Astrocyte (in vitro differentiated cells and primary cell): ENCODE measurements around the gene MOB1B. TPM values are rescaled to one million over a fixed set of nuclear protein-coding genes. Genes with fewer than 3 reads are reported as not detected.

ENCODE experiments used
- DNase-seq: peaks from one replicate; pipeline ENCODE4 v3.0.0-alpha.2; 2010; ENCODE audit warnings: low read depth
- FAIRE-seq: peaks from 2 replicates; lab custom pipeline; 2011; peaks lifted over from hg19 to GRCh38; lab: Jason Lieb, UNC
- H2AFZ ChIP-seq: 2 replicates; pipeline ENCODE4 v1.6.0; 2012; ENCODE audit warnings: low read depth, low read length, inconsistent platforms
- H3K27ac ChIP-seq: 2 replicates; pipeline ENCODE4 v1.5.1; 2011; ENCODE audit warnings: low read depth, low read length, inconsistent platforms
- H3K27me3 ChIP-seq: 2 replicates; pipeline ENCODE4 v1.6.0; 2011; ENCODE audit warnings: low read length, inconsistent platforms; ENCODE audit not compliant: insufficient read depth
- H3K36me3 ChIP-seq: 2 replicates; pipeline ENCODE4 v1.5.1; 2011; ENCODE audit warnings: low read length, inconsistent platforms; ENCODE audit not compliant: insufficient read depth
- H3K4me1 ChIP-seq: 2 replicates; pipeline ENCODE4 v1.5.1; 2011; ENCODE audit warnings: low read length, inconsistent platforms; ENCODE audit not compliant: insufficient read depth
- H3K4me2 ChIP-seq: 2 replicates; pipeline ENCODE4 v1.6.0; 2012; ENCODE audit warnings: low read length, inconsistent platforms
- H3K4me3 ChIP-seq: 2 replicates; pipeline ENCODE4 v1.5.1; 2011; ENCODE audit warnings: low read depth, mild to moderate bottlenecking, low read length, inconsistent platforms; ENCODE audit not compliant: insufficient read depth
- H3K79me2 ChIP-seq: 2 replicates; pipeline ENCODE4 v1.6.0; 2012; ENCODE audit warnings: mild to moderate bottlenecking, low read length, inconsistent platforms; ENCODE audit not compliant: insufficient read depth
- H3K9ac ChIP-seq: 2 replicates; pipeline ENCODE4 v1.6.0; 2012; ENCODE audit warnings: mild to moderate bottlenecking, low read length, inconsistent platforms
- H3K9me3 ChIP-seq: 2 replicates; pipeline ENCODE4 v1.5.1; 2012; ENCODE audit warnings: low read depth, mild to moderate bottlenecking, low read length, inconsistent platforms; ENCODE audit not compliant: insufficient read depth
- H4K20me1 ChIP-seq: 2 replicates; pipeline ENCODE4 v1.6.0; 2012; ENCODE audit warnings: low read length, inconsistent platforms; ENCODE audit not compliant: insufficient read depth
- H3K27ac Mint-ChIP-seq: one replicate; pipeline ENCODE4 v1.8.0; 2021; ENCODE audit warnings: mild to moderate bottlenecking, mixed read lengths; ENCODE audit not compliant: unreplicated experiment
- H3K27me3 Mint-ChIP-seq: one replicate; pipeline ENCODE4 v1.8.0; 2021; ENCODE audit warnings: low read depth, mixed read lengths; ENCODE audit not compliant: unreplicated experiment
- H3K36me3 Mint-ChIP-seq: one replicate; pipeline ENCODE4 v1.8.0; 2021; ENCODE audit warnings: low read depth, mixed read lengths; ENCODE audit not compliant: unreplicated experiment
- H3K4me1 Mint-ChIP-seq: one replicate; pipeline ENCODE4 v1.8.0; 2021; ENCODE audit warnings: low read depth, mixed read lengths; ENCODE audit not compliant: unreplicated experiment
- H3K4me3 Mint-ChIP-seq: one replicate; pipeline ENCODE4 v1.8.0; 2021; ENCODE audit warnings: mild to moderate bottlenecking, moderate library complexity, mixed read lengths; ENCODE audit not compliant: unreplicated experiment
- H3K9me3 Mint-ChIP-seq: one replicate; pipeline ENCODE4 v1.8.0; 2021; ENCODE audit warnings: mild to moderate bottlenecking, mixed read lengths; ENCODE audit not compliant: unreplicated experiment
- EZH2 ChIP-seq: IDR thresholded peaks from 2 replicates; pipeline ENCODE4 v1.6.1; 2012; ENCODE audit warnings: mild to moderate bottlenecking, low read length, inconsistent platforms; ENCODE audit not compliant: insufficient read depth
- total RNA-seq: library from RNA; stranded (reverse); gene quantifications from 2 replicates; pipeline ENCODE4 v1.2.1, GENCODE V29; 2021
- TF ChIP-seq, protein P1 (sequence below): IDR thresholded peaks from 2 replicates; pipeline ENCODE4 v1.5.1; 2011; ENCODE audit warnings: low read depth, mild to moderate bottlenecking, inconsistent platforms, low read length, moderate library complexity; ENCODE audit not compliant: insufficient read depth

MOB1B gene
- total RNA-seq, 1 donor from 2014 or later, result 40.6 TPM

DNA sequence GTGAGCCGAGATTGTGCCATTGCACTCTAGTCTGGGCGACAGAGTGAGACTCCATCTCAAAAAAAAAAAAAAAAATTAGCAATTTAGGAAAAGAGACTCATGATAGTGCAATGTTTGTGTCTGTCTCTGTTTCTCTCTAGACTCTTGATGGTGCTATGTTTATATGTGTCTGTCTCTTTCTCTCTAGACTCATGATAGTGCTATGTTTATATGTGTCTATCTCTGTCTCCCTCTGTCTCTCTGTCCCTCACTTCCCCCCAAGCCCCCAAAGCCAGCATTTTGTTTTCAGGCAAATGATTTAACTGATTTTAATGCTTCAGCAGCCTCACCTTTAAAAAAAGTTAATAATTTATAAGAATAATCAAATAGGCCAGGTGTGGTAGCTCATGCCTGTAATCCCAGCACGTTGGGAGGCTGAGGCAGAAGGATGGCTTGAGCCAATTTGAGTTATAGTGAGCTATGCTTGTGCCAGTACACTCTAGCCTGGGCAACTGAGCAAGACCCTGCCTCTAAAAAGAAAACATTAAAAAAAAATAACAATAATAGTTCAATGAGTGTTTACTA, 6.9 kb downstream of the MOB1B start:
- H3K9me3 ChIP-seq, result no peaks in the 10 kb centered on the region
- H3K36me3 ChIP-seq, result peaks cover 10% of the 10 kb centered on the region
- peaks cover 2% of the 10 kb centered on the region for H3K4me1 Mint-ChIP-seq
- peaks cover 98% of the 10 kb centered on the region for H3K79me2 ChIP-seq
- H3K4me3 ChIP-seq, result no peak overlapping the region
- peaks cover 66% of the 10 kb centered on the region for H4K20me1 ChIP-seq
- peaks cover 13% of the 10 kb centered on the region for H3K36me3 Mint-ChIP-seq
- H3K27ac Mint-ChIP-seq, result no peak overlapping the region
- H3K4me3 Mint-ChIP-seq, result no peak overlapping the region
- TF ChIP-seq EZH2, result no peak
- TF ChIP-seq, protein P1, sequence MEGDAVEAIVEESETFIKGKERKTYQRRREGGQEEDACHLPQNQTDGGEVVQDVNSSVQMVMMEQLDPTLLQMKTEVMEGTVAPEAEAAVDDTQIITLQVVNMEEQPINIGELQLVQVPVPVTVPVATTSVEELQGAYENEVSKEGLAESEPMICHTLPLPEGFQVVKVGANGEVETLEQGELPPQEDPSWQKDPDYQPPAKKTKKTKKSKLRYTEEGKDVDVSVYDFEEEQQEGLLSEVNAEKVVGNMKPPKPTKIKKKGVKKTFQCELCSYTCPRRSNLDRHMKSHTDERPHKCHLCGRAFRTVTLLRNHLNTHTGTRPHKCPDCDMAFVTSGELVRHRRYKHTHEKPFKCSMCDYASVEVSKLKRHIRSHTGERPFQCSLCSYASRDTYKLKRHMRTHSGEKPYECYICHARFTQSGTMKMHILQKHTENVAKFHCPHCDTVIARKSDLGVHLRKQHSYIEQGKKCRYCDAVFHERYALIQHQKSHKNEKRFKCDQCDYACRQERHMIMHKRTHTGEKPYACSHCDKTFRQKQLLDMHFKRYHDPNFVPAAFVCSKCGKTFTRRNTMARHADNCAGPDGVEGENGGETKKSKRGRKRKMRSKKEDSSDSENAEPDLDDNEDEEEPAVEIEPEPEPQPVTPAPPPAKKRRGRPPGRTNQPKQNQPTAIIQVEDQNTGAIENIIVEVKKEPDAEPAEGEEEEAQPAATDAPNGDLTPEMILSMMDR, result no peak
- H3K27ac ChIP-seq, result no peak overlapping the region
- H3K27me3 Mint-ChIP-seq, result no peaks in the 10 kb centered on the region
- H3K27me3 ChIP-seq, result no peaks in the 10 kb centered on the region
- no peaks in the 10 kb centered on the region for H3K9me3 Mint-ChIP-seq
- DNase-seq, result no peak
- H3K4me1 ChIP-seq, result peaks cover 3% of the 10 kb centered on the region
- no peak overlapping the region for H3K9ac ChIP-seq
- FAIRE-seq, result no peak
- H2AFZ ChIP-seq, result no peak overlapping the region
- no peak overlapping the region for H3K4me2 ChIP-seq

DNA sequence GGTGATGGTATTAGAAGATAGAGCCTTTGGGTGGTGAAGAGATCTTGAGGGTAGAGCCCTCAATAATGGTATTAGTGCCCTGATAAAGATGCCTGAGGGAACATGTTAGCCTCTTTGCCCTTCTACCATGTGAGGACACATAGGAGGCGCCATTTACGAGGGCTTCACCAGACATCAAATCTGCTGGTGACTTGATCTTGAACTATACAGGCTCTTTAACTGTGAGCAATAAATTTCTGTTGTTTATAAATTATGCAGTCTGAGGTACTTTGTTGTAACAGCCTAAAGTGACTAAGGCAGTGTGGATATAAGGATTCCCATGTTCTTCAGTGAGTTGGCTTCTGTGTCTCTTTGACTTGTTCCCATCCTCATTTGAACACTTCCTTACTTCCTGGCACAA, 11.8 kb downstream of the MOB1B start:
- peak overlapping the region; percentile 29 for H3K27ac ChIP-seq
- peaks cover 15% of the 10 kb centered on the region for H3K4me1 ChIP-seq
- H3K4me3 ChIP-seq, result no peak overlapping the region
- Mint-ChIP-seq H3K9me3 (no peaks in the 10 kb centered on the region), H3K36me3 (peaks cover 11% of the 10 kb centered on the region), H3K4me3 (no peak overlapping the region), H3K27me3 (no peaks in the 10 kb centered on the region), H3K4me1 (peaks cover 16% of the 10 kb centered on the region), H3K27ac (no peak overlapping the region)
- H4K20me1 ChIP-seq, result peaks cover 55% of the 10 kb centered on the region
- H3K27me3 ChIP-seq, result no peaks in the 10 kb centered on the region
- no peaks in the 10 kb centered on the region for H3K9me3 ChIP-seq
- peaks cover 90% of the 10 kb centered on the region for H3K79me2 ChIP-seq
- H3K36me3 ChIP-seq, result no peaks in the 10 kb centered on the region
- TF ChIP-seq, protein P1, result no peak
- TF ChIP-seq EZH2, result no peak
- no peak overlapping the region for H3K4me2 ChIP-seq
- H2AFZ ChIP-seq, result no peak overlapping the region
- DNase-seq, result no peak
- FAIRE-seq, result no peak
- H3K9ac ChIP-seq, result no peak overlapping the region

DNA sequence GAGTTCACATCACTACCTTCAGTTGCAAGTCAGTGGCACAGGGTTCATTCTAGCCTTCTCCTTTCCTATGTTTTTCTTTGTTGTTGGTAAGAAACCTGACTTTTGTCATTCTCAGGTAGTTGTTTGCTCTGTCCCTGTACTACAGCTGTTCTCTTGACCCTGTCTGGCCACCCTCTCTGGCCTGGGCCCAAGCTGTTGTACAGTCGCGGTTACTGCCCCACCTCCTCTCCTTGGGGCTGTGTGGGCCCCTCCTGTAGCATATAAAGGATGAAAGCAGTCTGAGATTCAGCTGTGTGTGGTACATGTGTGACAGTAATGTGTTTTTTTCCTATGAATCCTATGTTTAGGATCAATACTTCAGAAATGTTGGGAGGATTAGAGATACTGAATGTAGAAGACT, 12.5 kb downstream of the MOB1B start:
- no peak overlapping the region for H3K27ac Mint-ChIP-seq
- no peak for TF ChIP-seq EZH2
- TF ChIP-seq, protein P1, result no peak
- Histone ChIP-seq H3K27ac (peak overlapping the region; percentile 29), H2AFZ (no peak overlapping the region), H3K79me2 (peaks cover 88% of the 10 kb centered on the region), H3K9me3 (no peaks in the 10 kb centered on the region), H3K4me3 (no peak overlapping the region), H3K27me3 (no peaks in the 10 kb centered on the region), H4K20me1 (peaks cover 49% of the 10 kb centered on the region), H3K4me2 (peak overlapping the region; percentile 77), H3K9ac (peak overlapping the region; percentile 46), H3K4me1 (peaks cover 15% of the 10 kb centered on the region), H3K36me3 (no peaks in the 10 kb centered on the region)
- no peaks in the 10 kb centered on the region for H3K27me3 Mint-ChIP-seq
- no peak overlapping the region for H3K4me3 Mint-ChIP-seq
- DNase-seq (no peak), FAIRE-seq (no peak)
- peaks cover 16% of the 10 kb centered on the region for H3K4me1 Mint-ChIP-seq
- no peaks in the 10 kb centered on the region for H3K9me3 Mint-ChIP-seq
- H3K36me3 Mint-ChIP-seq, result peaks cover 9% of the 10 kb centered on the region
